Activated T-cell treated with anti-CD3 and anti-CD28 coated beads, Interleukin-2, amount 50 U/mL, for 4 hours (primary cell): ENCODE measurements around the gene SHOC1. TPM values are rescaled to one million over a fixed set of nuclear protein-coding genes. Genes with fewer than 3 reads are reported as not detected.
A peak's percentile ranks its signal among the peaks of the same experiment; 100 is the strongest.
"Not testable (repeated sequence)": the region's sequence is repeated elsewhere in the genome, so short reads cannot be mapped to it uniquely, and the experiment has no call there.

Experiments
- ATAC-seq, 2 donors: fragments of 200-7000 bp; cut with Tn5 transposase; one replicate each; pipeline ENCODE4 v1.10.0; 2021
- DNase-seq: peaks from one replicate; pipeline ENCODE4 v3.0.0-alpha.2; 2020
- H3K27me3 Mint-ChIP-seq: one replicate; pipeline ENCODE4 v1.8.0; 2021; ENCODE audit warnings: low read depth, mixed read lengths
- H3K36me3 Mint-ChIP-seq: one replicate; pipeline ENCODE4 v1.8.0; 2022; ENCODE audit warnings: mixed read lengths; ENCODE audit not compliant: insufficient read depth
- H3K4me1 Mint-ChIP-seq: one replicate; pipeline ENCODE4 v1.8.0; 2021; ENCODE audit warnings: low read depth, mixed read lengths
- H3K4me3 Mint-ChIP-seq: one replicate; pipeline ENCODE4 v1.8.0; 2021; ENCODE audit warnings: mild to moderate bottlenecking, moderate library complexity, mixed read lengths
- H3K9me3 Mint-ChIP-seq: one replicate; pipeline ENCODE4 v1.8.0; 2021; ENCODE audit warnings: mixed read lengths
- total RNA-seq, 3 donors: library from RNA; stranded (reverse); gene quantifications; one replicate each; pipeline ENCODE4 v1.2.1, GENCODE V29; 2021

SHOC1 gene
- total RNA-seq, 3 donors from 2014 or later: not detected

GRCh38 chr9:111819360-111819759 lies 24.6 kb upstream of the SHOC1 start:
- Mint-ChIP-seq H3K9me3 (no peaks in the 10 kb centered on the region), H3K27me3 (peaks cover 2% of the 10 kb centered on the region), H3K4me1 (peaks cover 2% of the 10 kb centered on the region), H3K4me3 (no peak overlapping the region), H3K36me3 (no peaks in the 10 kb centered on the region)
- no peak for ATAC-seq
- no peak for DNase-seq

- Mint-ChIP-seq H3K4me3 (no peak overlapping the region), H3K36me3 (no peaks in the 10 kb centered on the region), H3K9me3 (no peaks in the 10 kb centered on the region), H3K27me3 (no peaks in the 10 kb centered on the region), H3K4me1 (no peaks in the 10 kb centered on the region)
- no peak for DNase-seq
- no peak for ATAC-seq
Measured at GRCh38 chr9:111815285-111816070, 20.7 kb upstream of the SHOC1 start.

GRCh38 chr9:111812337-111812736 lies 17.6 kb upstream of the SHOC1 start:
- ATAC-seq (no peak), DNase-seq (no peak)
- Mint-ChIP-seq H3K36me3 (peaks cover 1% of the 10 kb centered on the region), H3K9me3 (no peaks in the 10 kb centered on the region), H3K4me1 (no peaks in the 10 kb centered on the region), H3K27me3 (no peaks in the 10 kb centered on the region), H3K4me3 (no peak overlapping the region)

GRCh38 chr9:111810908-111811307 lies 16.2 kb upstream of the SHOC1 start:
- H3K4me1 Mint-ChIP-seq: peaks cover 5% of the 10 kb centered on the region
- DNase-seq (no peak), ATAC-seq (no peak)
- H3K36me3 Mint-ChIP-seq: peaks cover 1% of the 10 kb centered on the region
- no peak overlapping the region for H3K4me3 Mint-ChIP-seq
- no peaks in the 10 kb centered on the region for H3K27me3 Mint-ChIP-seq
- no peaks in the 10 kb centered on the region for H3K9me3 Mint-ChIP-seq

GRCh38 chr9:111810415-111810814 lies 15.7 kb upstream of the SHOC1 start:
- H3K4me1 Mint-ChIP-seq: peaks cover 10% of the 10 kb centered on the region
- H3K27me3 Mint-ChIP-seq, DNase-seq, H3K4me3 Mint-ChIP-seq, H3K36me3 Mint-ChIP-seq, ATAC-seq, H3K9me3 Mint-ChIP-seq: not testable (repeated sequence)

- H3K36me3 Mint-ChIP-seq: peaks cover 1% of the 10 kb centered on the region
- no peaks in the 10 kb centered on the region for H3K27me3 Mint-ChIP-seq
- H3K4me3 Mint-ChIP-seq: no peak overlapping the region
- ATAC-seq (no peak), DNase-seq (no peak)
- H3K4me1 Mint-ChIP-seq: peaks cover 23% of the 10 kb centered on the region
- no peaks in the 10 kb centered on the region for H3K9me3 Mint-ChIP-seq
Measured at GRCh38 chr9:111807197-111807596, 12.5 kb upstream of the SHOC1 start.

GRCh38 chr9:111806259-111806658 lies 11.5 kb upstream of the SHOC1 start:
- Mint-ChIP-seq H3K4me1 (peaks cover 25% of the 10 kb centered on the region), H3K9me3 (no peaks in the 10 kb centered on the region)
- no peak for DNase-seq

GRCh38 chr9:111805830-111806241 lies 11.1 kb upstream of the SHOC1 start:
- Mint-ChIP-seq H3K4me3 (no peak overlapping the region), H3K27me3 (no peaks in the 10 kb centered on the region), H3K9me3 (no peaks in the 10 kb centered on the region), H3K36me3 (peaks cover 1% of the 10 kb centered on the region), H3K4me1 (peaks cover 25% of the 10 kb centered on the region)
- DNase-seq: no peak
- peak; percentile 76 to 85 for ATAC-seq

More at GRCh38 chr9:111806259-111806658, 11.5 kb upstream of the SHOC1 start:
- no peak for ATAC-seq
- H3K36me3 Mint-ChIP-seq: peaks cover 1% of the 10 kb centered on the region
- H3K27me3 Mint-ChIP-seq: no peaks in the 10 kb centered on the region
- H3K4me3 Mint-ChIP-seq: no peak overlapping the region

GRCh38 chr9:111805262-111805661 lies 10.5 kb upstream of the SHOC1 start:
- no peak for DNase-seq
- no peaks in the 10 kb centered on the region for H3K9me3 Mint-ChIP-seq
- peaks cover 25% of the 10 kb centered on the region for H3K4me1 Mint-ChIP-seq
- no peaks in the 10 kb centered on the region for H3K27me3 Mint-ChIP-seq
- H3K36me3 Mint-ChIP-seq: peaks cover 1% of the 10 kb centered on the region
- no peak overlapping the region for H3K4me3 Mint-ChIP-seq
- ATAC-seq: no peak

GRCh38 chr9:111804636-111805035 lies 9.9 kb upstream of the SHOC1 start:
- H3K4me3 Mint-ChIP-seq: no peak overlapping the region
- H3K4me1 Mint-ChIP-seq: peaks cover 25% of the 10 kb centered on the region
- no peaks in the 10 kb centered on the region for H3K9me3 Mint-ChIP-seq
- no peak for DNase-seq
- no peaks in the 10 kb centered on the region for H3K27me3 Mint-ChIP-seq
- H3K36me3 Mint-ChIP-seq: peaks cover 1% of the 10 kb centered on the region
- no peak for ATAC-seq

- Mint-ChIP-seq H3K36me3 (peaks cover 1% of the 10 kb centered on the region), H3K4me3 (peak overlapping the region; percentile 12), H3K9me3 (no peaks in the 10 kb centered on the region), H3K27me3 (no peaks in the 10 kb centered on the region), H3K4me1 (peaks cover 25% of the 10 kb centered on the region)
- ATAC-seq (peak; percentile 80 to 82), DNase-seq (no peak)
Measured at GRCh38 chr9:111803924-111804323, 9.2 kb upstream of the SHOC1 start.

GRCh38 chr9:111799915-111800526 lies 5.3 kb upstream of the SHOC1 start:
- Mint-ChIP-seq H3K4me3 (no peak overlapping the region), H3K4me1 (peaks cover 11% of the 10 kb centered on the region), H3K36me3 (no peaks in the 10 kb centered on the region), H3K9me3 (no peaks in the 10 kb centered on the region), H3K27me3 (no peaks in the 10 kb centered on the region)
- DNase-seq: no peak
- no peak for ATAC-seq

- ATAC-seq (no peak), DNase-seq (no peak)
- H3K9me3 Mint-ChIP-seq: no peaks in the 10 kb centered on the region
- H3K27me3 Mint-ChIP-seq: no peaks in the 10 kb centered on the region
- H3K36me3 Mint-ChIP-seq: no peaks in the 10 kb centered on the region
- peaks cover 10% of the 10 kb centered on the region for H3K4me1 Mint-ChIP-seq
- H3K4me3 Mint-ChIP-seq: no peak overlapping the region
Measured at GRCh38 chr9:111799506-111799905, 4.8 kb upstream of the SHOC1 start.

- no peaks in the 10 kb centered on the region for H3K27me3 Mint-ChIP-seq
- DNase-seq (no peak), ATAC-seq (no peak)
- H3K4me1 Mint-ChIP-seq: peaks cover 3% of the 10 kb centered on the region
- H3K9me3 Mint-ChIP-seq: no peaks in the 10 kb centered on the region
- H3K4me3 Mint-ChIP-seq: no peak overlapping the region
- no peaks in the 10 kb centered on the region for H3K36me3 Mint-ChIP-seq
Measured at GRCh38 chr9:111798786-111799185, 4.0 kb upstream of the SHOC1 start.

- no peaks in the 10 kb centered on the region for H3K9me3 Mint-ChIP-seq
- H3K27me3 Mint-ChIP-seq: no peaks in the 10 kb centered on the region
- no peaks in the 10 kb centered on the region for H3K36me3 Mint-ChIP-seq
- no peak overlapping the region for H3K4me3 Mint-ChIP-seq
- no peak for DNase-seq
- H3K4me1 Mint-ChIP-seq: no peaks in the 10 kb centered on the region
- ATAC-seq: no peak
Measured at GRCh38 chr9:111795557-111795839, 761 bp upstream of the SHOC1 start.
